ENCODE data around the gene SKAP2.

DNA sequence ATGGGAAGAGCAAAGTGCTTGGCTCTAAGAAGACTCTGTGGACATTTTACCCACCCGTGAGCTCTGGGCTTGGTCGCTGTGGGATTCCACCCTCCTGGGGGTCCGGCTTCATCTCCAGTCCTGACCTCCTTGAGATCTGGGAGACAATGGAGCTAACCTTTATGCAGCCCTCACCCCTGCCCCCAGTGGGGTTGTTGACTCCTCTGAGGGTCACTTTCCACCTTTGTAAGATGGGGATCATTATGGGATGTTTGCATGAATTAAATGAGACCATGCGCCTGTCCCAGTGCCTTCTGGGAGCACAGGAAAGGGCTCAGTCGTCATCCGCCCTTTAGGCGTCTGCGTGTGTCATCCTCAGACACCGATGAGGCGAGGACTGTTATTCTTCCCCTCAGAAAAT lies 237.2 kb downstream of the SKAP2 start:
- TF ChIP-seq, protein P1, sequence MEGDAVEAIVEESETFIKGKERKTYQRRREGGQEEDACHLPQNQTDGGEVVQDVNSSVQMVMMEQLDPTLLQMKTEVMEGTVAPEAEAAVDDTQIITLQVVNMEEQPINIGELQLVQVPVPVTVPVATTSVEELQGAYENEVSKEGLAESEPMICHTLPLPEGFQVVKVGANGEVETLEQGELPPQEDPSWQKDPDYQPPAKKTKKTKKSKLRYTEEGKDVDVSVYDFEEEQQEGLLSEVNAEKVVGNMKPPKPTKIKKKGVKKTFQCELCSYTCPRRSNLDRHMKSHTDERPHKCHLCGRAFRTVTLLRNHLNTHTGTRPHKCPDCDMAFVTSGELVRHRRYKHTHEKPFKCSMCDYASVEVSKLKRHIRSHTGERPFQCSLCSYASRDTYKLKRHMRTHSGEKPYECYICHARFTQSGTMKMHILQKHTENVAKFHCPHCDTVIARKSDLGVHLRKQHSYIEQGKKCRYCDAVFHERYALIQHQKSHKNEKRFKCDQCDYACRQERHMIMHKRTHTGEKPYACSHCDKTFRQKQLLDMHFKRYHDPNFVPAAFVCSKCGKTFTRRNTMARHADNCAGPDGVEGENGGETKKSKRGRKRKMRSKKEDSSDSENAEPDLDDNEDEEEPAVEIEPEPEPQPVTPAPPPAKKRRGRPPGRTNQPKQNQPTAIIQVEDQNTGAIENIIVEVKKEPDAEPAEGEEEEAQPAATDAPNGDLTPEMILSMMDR (conservative IDR thresholded peaks at IDR 0.05; ENCODE audit: low read depth in 2 of 2) = no peak
- TF ChIP-seq STAT1 (IDR thresholded peaks at IDR 0.05; ENCODE audit: unreplicated experiment) (no peak), EZH2 (IDR thresholded peaks at IDR 0.05; ENCODE audit: low read depth, unreplicated experiment) (no peak), POLR2AphosphoS5 (IDR thresholded peaks at IDR 0.05; ENCODE audit: low read depth) (no peak), ZNF114 (CRISPR knock-in tag; IDR thresholded peaks at IDR 0.05) (no peak), EZH2phosphoT487 (IDR thresholded peaks at IDR 0.05; ENCODE audit: unreplicated experiment) (no peak), CREB1 (CRISPR knock-in tag; IDR thresholded peaks at IDR 0.05; ENCODE audit: low read depth) (no peak), JUNB (IDR thresholded peaks at IDR 0.05; ENCODE audit: unreplicated experiment) (no peak), NANOG (IDR thresholded peaks at IDR 0.05; ENCODE audit: borderline replicate concordance) (no peak)
- TF ChIP-seq, protein P2, sequence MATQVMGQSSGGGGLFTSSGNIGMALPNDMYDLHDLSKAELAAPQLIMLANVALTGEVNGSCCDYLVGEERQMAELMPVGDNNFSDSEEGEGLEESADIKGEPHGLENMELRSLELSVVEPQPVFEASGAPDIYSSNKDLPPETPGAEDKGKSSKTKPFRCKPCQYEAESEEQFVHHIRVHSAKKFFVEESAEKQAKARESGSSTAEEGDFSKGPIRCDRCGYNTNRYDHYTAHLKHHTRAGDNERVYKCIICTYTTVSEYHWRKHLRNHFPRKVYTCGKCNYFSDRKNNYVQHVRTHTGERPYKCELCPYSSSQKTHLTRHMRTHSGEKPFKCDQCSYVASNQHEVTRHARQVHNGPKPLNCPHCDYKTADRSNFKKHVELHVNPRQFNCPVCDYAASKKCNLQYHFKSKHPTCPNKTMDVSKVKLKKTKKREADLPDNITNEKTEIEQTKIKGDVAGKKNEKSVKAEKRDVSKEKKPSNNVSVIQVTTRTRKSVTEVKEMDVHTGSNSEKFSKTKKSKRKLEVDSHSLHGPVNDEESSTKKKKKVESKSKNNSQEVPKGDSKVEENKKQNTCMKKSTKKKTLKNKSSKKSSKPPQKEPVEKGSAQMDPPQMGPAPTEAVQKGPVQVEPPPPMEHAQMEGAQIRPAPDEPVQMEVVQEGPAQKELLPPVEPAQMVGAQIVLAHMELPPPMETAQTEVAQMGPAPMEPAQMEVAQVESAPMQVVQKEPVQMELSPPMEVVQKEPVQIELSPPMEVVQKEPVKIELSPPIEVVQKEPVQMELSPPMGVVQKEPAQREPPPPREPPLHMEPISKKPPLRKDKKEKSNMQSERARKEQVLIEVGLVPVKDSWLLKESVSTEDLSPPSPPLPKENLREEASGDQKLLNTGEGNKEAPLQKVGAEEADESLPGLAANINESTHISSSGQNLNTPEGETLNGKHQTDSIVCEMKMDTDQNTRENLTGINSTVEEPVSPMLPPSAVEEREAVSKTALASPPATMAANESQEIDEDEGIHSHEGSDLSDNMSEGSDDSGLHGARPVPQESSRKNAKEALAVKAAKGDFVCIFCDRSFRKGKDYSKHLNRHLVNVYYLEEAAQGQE (IDR thresholded peaks at IDR 0.05; ENCODE audit: unreplicated experiment) = no peak
- TF ChIP-seq, protein P3, sequence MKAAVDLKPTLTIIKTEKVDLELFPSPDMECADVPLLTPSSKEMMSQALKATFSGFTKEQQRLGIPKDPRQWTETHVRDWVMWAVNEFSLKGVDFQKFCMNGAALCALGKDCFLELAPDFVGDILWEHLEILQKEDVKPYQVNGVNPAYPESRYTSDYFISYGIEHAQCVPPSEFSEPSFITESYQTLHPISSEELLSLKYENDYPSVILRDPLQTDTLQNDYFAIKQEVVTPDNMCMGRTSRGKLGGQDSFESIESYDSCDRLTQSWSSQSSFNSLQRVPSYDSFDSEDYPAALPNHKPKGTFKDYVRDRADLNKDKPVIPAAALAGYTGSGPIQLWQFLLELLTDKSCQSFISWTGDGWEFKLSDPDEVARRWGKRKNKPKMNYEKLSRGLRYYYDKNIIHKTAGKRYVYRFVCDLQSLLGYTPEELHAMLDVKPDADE (IDR thresholded peaks at IDR 0.05) = no peak

All from GM23338 (cell line).